HG03571 (cell line): Measurements from ENCODE around the gene NDUFAF5.
A peak's percentile ranks its signal among the peaks of the same experiment; 100 is the strongest.

Experiments used
- ATAC-seq: cut with Tn5 transposase; IDR thresholded peaks from one replicate; pipeline ENCODE4 v1.9.1; 2021; ENCODE audit not compliant: unreplicated experiment

Gene NDUFAF5

GRCh38 chr20:13819885-13820645, 35.2 kb downstream of the NDUFAF5 start:
- peak; percentile 77 for ATAC-seq

- ATAC-seq: no peak
Measured at GRCh38 chr20:13821876-13822275, 37.0 kb downstream of the NDUFAF5 start.

GRCh38 chr20:13822459-13822858, 37.6 kb downstream of the NDUFAF5 start:
- no peak for ATAC-seq

GRCh38 chr20:13824459-13824858, 39.6 kb downstream of the NDUFAF5 start:
- ATAC-seq: no peak

GRCh38 chr20:13825465-13825864, 40.6 kb downstream of the NDUFAF5 start:
- no peak for ATAC-seq

GRCh38 chr20:13831476-13831875, 46.6 kb downstream of the NDUFAF5 start:
- no peak for ATAC-seq

- ATAC-seq: no peak
Measured at GRCh38 chr20:13838664-13839063, 53.8 kb downstream of the NDUFAF5 start.

GRCh38 chr20:13839421-13840092, 54.7 kb downstream of the NDUFAF5 start:
- no peak for ATAC-seq

- no peak for ATAC-seq
Measured at GRCh38 chr20:13840093-13840465, 55.3 kb downstream of the NDUFAF5 start.

- ATAC-seq: no peak
Measured at GRCh38 chr20:13841206-13841605, 56.4 kb downstream of the NDUFAF5 start.

GRCh38 chr20:13844296-13844695, 59.5 kb downstream of the NDUFAF5 start:
- ATAC-seq: no peak

- no peak for ATAC-seq
Measured at GRCh38 chr20:13851279-13851678, 66.5 kb downstream of the NDUFAF5 start.

- ATAC-seq: no peak
Measured at GRCh38 chr20:13852306-13852705, 67.5 kb downstream of the NDUFAF5 start.

GRCh38 chr20:13855613-13856012, 70.8 kb downstream of the NDUFAF5 start:
- no peak for ATAC-seq

GRCh38 chr20:13856354-13856753, 71.5 kb downstream of the NDUFAF5 start:
- ATAC-seq: no peak

GRCh38 chr20:13857304-13857703, 72.5 kb downstream of the NDUFAF5 start:
- ATAC-seq: no peak

- ATAC-seq: no peak
Measured at GRCh38 chr20:13857961-13858360, 73.1 kb downstream of the NDUFAF5 start.

GRCh38 chr20:13858439-13858838, 73.6 kb downstream of the NDUFAF5 start:
- ATAC-seq: no peak

GRCh38 chr20:13858871-13859270, 74.0 kb downstream of the NDUFAF5 start:
- ATAC-seq: no peak

- ATAC-seq: no peak
Measured at GRCh38 chr20:13862245-13862644, 77.4 kb downstream of the NDUFAF5 start.

- ATAC-seq: no peak
Measured at GRCh38 chr20:13863244-13863643, 78.4 kb downstream of the NDUFAF5 start.

- no peak for ATAC-seq
Measured at GRCh38 chr20:13865156-13865555, 80.3 kb downstream of the NDUFAF5 start.
